ENCODE results near the gene SCOC.

SCOC gene

DNA sequence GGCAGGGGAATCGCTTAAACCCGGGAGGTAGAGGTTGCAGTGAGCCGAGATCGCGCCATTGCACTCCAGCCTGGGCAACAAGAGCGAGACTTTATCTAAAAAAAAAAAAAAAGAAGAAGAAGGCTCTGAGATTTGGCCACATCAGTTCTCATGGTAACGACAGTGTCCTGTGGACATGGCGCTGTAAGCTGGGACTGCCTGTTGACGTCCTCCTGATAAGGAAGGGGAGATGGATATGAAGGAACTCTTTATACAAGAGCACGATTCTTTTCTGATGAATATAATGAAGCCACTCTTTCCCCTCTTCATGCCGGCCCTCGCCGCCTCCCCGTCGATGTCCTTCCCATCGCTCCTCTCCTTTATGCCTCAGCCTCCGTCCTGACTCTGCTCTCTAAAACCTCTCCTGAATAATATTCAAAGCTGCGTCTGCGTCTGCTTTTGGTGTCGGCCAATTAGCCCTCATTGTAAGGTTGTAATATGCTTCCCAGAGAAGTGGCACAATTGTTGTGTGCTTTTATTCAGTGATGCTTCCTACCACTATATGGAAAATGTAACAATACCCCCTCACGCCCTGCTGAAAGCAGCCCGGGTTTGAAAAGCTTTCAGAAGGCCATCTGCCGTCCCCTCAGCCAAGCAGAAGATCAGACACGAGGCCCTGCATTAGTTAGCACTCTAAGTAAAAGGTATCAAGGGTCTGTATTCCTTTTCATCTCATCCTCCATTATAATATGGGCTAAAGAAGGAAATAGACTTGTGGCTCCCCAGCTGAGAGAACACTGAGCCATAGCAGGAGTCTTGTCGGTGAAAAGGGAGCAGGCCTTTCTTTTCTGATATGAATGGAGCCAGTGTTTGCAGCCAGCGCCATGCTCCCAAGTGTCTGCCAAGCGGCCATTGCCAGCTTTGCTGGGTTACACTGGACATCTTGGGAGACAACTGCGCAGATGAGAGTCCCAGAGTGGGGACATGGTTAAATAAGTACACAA is 22.1 kb upstream of the SCOC start:
- no peak for ATAC-seq

DNA sequence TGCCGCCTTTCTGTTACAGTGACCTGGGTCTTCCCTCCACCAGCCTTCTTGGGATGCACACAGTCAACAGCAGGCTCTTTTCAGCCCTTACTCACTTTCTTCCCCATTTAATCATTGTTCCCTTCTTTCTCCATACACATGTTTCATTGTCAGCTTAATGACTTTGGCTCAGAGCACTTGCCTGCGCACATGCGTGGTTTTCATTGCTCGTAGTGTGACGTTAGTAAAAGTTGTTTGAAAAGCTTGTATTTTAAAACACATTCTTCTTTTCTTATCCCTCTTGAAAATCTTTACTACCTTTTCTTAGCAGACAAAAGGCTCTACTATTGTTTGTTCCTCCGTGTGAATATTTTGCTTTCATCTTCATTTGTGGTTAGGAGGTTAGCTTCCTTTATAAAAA is 19.7 kb upstream of the SCOC start:
- H3K4me3 Mint-ChIP-seq = peak overlapping the region in 1 of 2 donors; percentile 1
- peaks cover 12% of the 10 kb centered on the region for H3K4me1 Mint-ChIP-seq
- no peaks in the 10 kb centered on the region for H3K27me3 Mint-ChIP-seq
- no peaks in the 10 kb centered on the region for H3K9me3 Mint-ChIP-seq
- DNase-seq (no peak), ATAC-seq (no peak)
- H3K27ac Mint-ChIP-seq = no peak overlapping the region

More for the DNA sequence above, 22.1 kb upstream of the SCOC start:
- Mint-ChIP-seq H3K27ac (no peak overlapping the region), H3K9me3 (no peaks in the 10 kb centered on the region), H3K4me1 (peaks cover 12% of the 10 kb centered on the region), H3K27me3 (no peaks in the 10 kb centered on the region), H3K4me3 (no peak overlapping the region)
- DNase-seq = no peak

DNA sequence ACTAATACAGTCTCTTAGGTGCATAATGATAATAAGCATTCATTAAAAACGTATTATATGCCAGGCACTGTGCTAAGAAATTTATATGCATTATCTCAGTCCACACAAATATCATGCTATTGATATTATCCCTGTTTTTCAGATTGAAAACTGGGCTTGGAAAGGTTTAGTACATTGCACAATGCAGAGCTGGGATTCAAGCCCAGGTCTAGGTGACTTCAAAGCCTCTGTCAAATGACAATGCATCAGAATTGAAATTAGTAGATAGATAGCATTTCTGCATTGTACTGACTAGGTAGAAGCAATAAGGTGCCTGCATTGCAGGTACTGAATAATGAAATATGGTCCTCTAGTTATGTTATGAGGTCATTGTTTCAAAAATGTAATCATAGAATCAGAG is 18.2 kb upstream of the SCOC start:
- H3K9me3 Mint-ChIP-seq = no peaks in the 10 kb centered on the region
- ATAC-seq (no peak), DNase-seq (no peak)
- peaks cover 12% of the 10 kb centered on the region for H3K4me1 Mint-ChIP-seq
- H3K4me3 Mint-ChIP-seq = no peak overlapping the region
- H3K27me3 Mint-ChIP-seq = no peaks in the 10 kb centered on the region
- H3K27ac Mint-ChIP-seq = no peak overlapping the region

DNA sequence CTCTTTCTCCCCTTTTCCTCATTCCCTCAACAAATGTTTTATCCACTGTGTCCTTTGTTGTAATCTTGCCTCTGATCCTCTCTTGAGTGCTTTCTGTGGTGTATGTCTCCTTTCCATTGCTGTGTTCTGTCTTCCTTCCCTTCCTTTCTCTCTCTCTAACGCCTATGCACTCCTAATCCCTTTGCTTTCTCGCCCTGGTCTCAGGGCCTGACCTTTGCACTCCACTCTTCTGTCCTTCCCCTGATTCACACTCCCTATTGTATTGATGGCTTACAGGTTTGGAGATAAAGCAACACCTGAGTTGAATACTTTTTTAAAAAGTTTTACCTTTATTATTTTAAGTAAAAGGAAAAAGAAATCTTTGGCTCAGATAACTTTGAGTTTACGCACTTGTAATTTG is 15.6 kb upstream of the SCOC start:
- H3K27me3 Mint-ChIP-seq = no peaks in the 10 kb centered on the region
- ATAC-seq (no peak), DNase-seq (no peak)
- H3K27ac Mint-ChIP-seq = no peak overlapping the region
- peaks cover 12% of the 10 kb centered on the region for H3K4me1 Mint-ChIP-seq
- no peaks in the 10 kb centered on the region for H3K9me3 Mint-ChIP-seq
- no peak overlapping the region for H3K4me3 Mint-ChIP-seq

DNA sequence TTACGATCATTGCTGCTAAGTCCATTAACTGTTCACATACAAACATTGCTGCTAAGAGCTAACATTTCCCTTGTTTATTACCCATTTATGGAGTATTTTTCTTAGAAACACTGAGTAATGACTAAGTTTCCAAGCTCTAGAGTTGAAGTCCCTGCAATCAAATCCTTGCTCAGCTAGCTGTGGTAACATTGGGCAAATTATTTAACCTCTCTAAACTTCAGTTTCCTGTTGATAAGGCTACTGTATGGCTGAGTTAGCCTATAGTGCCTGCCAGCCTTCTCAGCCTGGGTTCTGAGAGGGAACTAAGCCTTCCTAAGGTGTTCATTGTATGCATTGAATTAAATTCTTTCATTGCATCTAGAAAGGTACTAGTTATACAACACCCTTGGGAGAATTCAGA is 15.2 kb upstream of the SCOC start:
- no peaks in the 10 kb centered on the region for H3K27me3 Mint-ChIP-seq
- H3K4me1 Mint-ChIP-seq = peaks cover 12% of the 10 kb centered on the region
- DNase-seq (no peak), ATAC-seq (no peak)
- H3K9me3 Mint-ChIP-seq = no peaks in the 10 kb centered on the region
- no peak overlapping the region for H3K27ac Mint-ChIP-seq
- H3K4me3 Mint-ChIP-seq = no peak overlapping the region

DNA sequence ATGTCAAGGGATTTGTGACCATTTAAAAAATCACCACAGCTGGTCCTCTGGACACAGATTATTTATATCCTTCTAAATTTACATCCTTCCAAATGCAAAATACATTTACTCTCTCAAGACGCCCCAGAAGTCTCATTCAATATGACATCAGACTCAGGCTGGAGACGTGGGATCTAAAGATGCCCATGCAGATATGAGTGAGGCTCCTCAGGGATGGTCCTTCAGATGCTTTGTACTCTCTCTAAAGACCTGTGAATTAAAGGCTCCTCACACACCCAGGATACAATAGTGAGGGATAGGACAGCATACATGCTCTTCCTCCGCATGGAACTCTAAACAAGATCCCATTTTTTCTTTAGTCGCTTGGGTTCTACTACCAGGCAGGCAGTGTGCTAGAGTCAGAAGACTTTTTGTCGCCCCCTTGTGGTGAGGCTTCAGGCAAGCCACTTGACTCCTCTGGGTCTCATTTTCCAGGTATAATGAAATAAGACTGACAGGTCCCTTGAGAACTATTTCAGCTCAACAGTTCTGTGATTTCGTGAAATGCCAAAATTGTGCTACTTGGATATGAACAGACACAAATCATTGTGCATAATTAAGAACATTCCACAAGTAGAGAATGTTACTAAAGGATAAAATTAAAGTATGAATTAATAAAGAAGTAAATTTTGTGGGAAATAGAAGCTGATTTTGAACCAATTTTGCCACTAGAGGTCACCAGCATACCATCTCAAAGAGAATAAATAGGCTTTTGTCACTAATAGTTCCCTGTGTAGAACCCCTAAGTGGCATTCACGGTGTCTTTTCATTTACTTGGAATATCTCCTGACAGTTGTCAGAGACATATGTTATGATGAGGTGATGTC is 13.7 kb upstream of the SCOC start:
- Mint-ChIP-seq H3K4me3 (no peak overlapping the region), H3K27ac (no peak overlapping the region), H3K4me1 (no peaks in the 10 kb centered on the region), H3K9me3 (no peaks in the 10 kb centered on the region), H3K27me3 (no peaks in the 10 kb centered on the region)
- DNase-seq (peak; percentile 73 to 76), ATAC-seq (peak; percentile 94)

DNA sequence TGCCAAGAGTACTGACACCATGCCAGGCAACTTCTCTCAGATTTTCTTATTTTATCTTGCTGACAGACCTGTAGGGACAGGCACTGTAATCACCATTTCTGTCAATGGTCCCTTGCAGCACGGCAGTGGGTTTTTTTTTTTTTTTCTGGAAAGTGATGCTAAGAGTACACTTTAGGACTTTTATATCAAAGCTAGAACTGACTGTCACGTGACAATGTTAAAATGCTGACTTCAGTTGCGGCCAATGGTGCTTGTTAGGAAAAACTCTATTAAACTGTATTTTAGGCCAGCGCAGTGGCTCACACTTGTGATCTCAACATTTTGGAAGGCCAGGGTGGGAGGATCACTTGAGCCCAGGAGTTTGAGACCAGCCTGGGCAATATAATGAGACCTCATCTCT is 12.3 kb upstream of the SCOC start:
- Mint-ChIP-seq H3K27me3 (no peaks in the 10 kb centered on the region), H3K27ac (no peak overlapping the region), H3K4me1 (no peaks in the 10 kb centered on the region), H3K4me3 (no peak overlapping the region), H3K9me3 (no peaks in the 10 kb centered on the region)
- DNase-seq = no peak
- ATAC-seq = no peak

DNA sequence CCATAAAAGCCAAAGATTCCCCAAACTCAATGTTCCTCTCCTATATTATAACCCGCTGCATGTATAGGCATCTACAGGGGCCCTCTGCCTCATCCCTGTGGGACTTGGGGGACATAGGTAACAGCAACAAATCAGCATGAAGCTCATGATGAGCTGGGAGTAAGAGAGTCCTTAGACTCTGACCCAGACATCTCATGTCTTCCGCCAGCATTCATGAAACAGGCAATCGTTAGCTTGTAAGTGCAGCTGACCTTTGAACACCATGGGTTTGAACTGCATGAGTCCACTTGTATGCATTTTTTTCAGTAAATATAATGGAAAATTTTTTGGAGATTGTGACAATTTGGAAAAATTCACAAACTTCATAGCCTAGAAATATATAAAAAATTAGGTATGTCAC is 10.4 kb upstream of the SCOC start:
- H3K4me1 Mint-ChIP-seq = no peaks in the 10 kb centered on the region
- no peak overlapping the region for H3K4me3 Mint-ChIP-seq
- no peak for DNase-seq
- ATAC-seq = no peak
- H3K27ac Mint-ChIP-seq = no peak overlapping the region
- no peaks in the 10 kb centered on the region for H3K9me3 Mint-ChIP-seq
- H3K27me3 Mint-ChIP-seq = no peaks in the 10 kb centered on the region

DNA sequence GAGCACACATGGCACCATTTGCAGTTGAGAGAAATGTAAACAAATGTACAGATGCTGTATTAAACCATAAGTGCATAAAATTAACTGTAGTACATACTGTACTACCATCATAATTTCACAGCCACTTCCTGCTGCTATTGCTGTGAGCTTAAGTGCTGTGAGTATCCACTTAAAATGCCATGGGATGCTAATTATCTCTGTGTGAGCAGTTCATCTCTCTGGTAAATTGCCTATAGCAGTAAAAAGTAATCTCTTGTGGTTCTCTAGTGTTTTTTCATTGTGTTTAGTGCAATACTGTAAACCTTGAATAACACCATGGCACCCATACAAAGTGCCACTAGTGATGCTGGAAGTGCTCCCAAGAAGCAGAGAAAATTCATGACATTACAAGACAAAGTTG is 9.9 kb upstream of the SCOC start:
- no peak overlapping the region for H3K4me3 Mint-ChIP-seq
- H3K27ac Mint-ChIP-seq = no peak overlapping the region
- DNase-seq (no peak), ATAC-seq (no peak)
- H3K9me3 Mint-ChIP-seq = no peaks in the 10 kb centered on the region
- no peaks in the 10 kb centered on the region for H3K4me1 Mint-ChIP-seq
- H3K27me3 Mint-ChIP-seq = no peaks in the 10 kb centered on the region

DNA sequence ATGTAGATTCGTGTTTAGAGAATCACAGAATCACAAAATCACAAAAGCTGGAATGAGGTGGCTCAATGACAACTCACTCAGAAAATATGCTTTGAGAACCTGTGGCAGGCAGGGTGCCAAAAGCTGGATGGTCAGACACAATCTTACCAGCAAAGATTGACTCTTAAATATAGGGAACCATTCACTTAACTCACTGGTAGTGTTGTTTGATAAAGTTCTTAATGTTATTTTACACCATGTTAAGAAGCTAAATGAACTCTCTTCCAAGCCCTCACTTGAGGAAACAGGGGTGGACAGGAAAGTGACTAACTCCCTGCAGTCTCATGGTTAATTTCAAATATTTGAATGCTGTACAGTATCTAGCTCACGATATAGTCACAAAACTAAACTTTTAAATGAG is 5.7 kb upstream of the SCOC start:
- no peaks in the 10 kb centered on the region for H3K9me3 Mint-ChIP-seq
- no peaks in the 10 kb centered on the region for H3K27me3 Mint-ChIP-seq
- DNase-seq (no peak), ATAC-seq (no peak)
- H3K27ac Mint-ChIP-seq = no peak overlapping the region
- peaks cover 11% of the 10 kb centered on the region for H3K4me1 Mint-ChIP-seq
- no peak overlapping the region for H3K4me3 Mint-ChIP-seq

DNA sequence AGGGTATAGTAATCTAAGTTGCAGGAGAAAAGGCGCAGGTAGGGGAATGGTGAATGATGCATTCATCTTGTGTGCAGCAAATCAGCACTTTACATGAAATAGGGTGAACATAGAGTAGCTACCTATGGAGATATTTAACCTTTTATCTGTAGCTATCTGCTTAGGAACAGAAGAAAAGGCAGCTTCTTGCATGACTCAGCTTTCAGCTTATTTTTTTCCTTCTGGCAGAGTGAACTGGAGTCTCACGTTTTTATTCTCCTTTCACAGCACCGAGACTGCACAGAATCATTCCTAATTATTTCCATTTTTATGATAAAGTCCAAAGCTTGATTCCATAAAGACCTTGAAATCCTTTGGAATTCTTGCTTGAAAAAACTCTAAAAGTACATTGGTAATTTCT is 4.8 kb upstream of the SCOC start:
- no peak for DNase-seq
- no peak for ATAC-seq
- Mint-ChIP-seq H3K9me3 (no peaks in the 10 kb centered on the region), H3K27ac (no peak overlapping the region), H3K4me3 (no peak overlapping the region), H3K27me3 (no peaks in the 10 kb centered on the region), H3K4me1 (peaks cover 11% of the 10 kb centered on the region)

DNA sequence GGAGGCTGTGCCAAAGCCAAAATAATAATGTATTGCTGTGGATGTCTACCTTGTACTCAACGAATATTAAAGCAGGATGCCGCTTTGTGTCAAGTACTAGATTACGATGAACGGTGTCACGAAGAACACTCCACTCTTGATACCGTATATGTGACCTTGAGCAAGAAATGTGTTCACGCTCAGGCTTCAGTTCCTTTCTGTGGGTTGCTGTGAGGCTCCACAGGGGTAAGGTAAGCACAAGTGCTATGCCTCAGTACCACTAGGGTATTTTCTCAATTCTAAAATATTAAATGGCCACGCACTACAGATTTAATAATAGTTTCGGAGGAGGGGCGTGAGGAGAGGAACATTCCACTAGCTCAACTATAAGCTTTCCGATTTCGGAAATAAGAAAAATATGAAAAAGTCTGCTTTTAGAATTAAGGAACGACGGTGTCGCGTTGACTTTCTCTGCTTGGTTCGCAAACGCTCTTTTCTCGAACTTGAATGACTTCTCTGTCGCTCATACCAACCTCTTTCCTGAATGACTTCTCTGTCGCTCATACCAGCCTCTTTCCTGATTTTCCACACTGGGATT is 607 bp upstream of the SCOC start:
- Mint-ChIP-seq H3K4me1 (peaks cover 37% of the 10 kb centered on the region), H3K27me3 (no peaks in the 10 kb centered on the region), H3K4me3 (no peak overlapping the region), H3K9me3 (no peaks in the 10 kb centered on the region), H3K27ac (no peak overlapping the region)
- DNase-seq (peak; percentile 23 to 50), ATAC-seq (peak; percentile 78)

DNA sequence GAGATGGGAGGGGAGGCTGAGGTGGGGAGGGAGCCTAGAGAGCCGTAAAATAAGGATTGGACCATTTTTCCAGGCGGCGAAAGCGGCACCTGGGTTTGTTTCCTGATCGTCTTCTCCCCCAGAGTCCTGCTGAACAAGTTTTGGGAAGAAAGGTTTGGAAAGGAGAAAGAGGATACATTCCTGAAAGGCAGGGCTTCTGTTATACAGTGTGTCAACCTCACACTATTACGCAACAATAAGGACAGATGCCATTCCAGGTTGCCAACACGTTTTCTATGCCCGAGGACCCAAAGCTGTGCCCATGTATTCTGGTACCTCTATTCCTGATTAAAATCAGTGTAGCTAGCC is 658 bp downstream of the SCOC start:
- H3K27ac Mint-ChIP-seq = peak overlapping the region; percentile 88 to 97
- ATAC-seq (no peak), DNase-seq (no peak)
- H3K27me3 Mint-ChIP-seq = no peaks in the 10 kb centered on the region
- peaks cover 41% of the 10 kb centered on the region for H3K4me1 Mint-ChIP-seq
- H3K4me3 Mint-ChIP-seq = no peak overlapping the region
- no peaks in the 10 kb centered on the region for H3K9me3 Mint-ChIP-seq

DNA sequence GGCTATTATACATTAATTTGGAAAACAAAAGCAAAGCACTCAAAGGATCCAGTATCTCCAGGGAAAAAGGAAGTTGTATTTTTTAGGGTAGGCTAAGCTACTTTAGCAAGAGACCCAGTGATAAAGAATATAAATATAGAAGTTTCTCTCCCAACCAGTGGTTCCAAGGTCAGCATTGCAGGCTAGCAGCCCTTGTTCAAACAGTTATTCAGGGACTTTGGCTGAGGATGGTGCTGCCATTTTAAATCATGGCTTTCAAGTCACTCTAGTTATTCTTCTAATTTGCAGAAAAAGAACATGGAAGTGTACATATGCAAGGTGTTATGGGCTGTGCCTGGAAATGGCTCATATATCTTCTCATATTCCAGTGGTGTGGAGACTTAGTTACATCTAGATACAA is 9.3 kb downstream of the SCOC start:
- Mint-ChIP-seq H3K4me1 (peaks cover 6% of the 10 kb centered on the region), H3K27me3 (no peaks in the 10 kb centered on the region), H3K27ac (no peak overlapping the region), H3K4me3 (no peak overlapping the region), H3K9me3 (no peaks in the 10 kb centered on the region)
- DNase-seq = no peak
- no peak for ATAC-seq

DNA sequence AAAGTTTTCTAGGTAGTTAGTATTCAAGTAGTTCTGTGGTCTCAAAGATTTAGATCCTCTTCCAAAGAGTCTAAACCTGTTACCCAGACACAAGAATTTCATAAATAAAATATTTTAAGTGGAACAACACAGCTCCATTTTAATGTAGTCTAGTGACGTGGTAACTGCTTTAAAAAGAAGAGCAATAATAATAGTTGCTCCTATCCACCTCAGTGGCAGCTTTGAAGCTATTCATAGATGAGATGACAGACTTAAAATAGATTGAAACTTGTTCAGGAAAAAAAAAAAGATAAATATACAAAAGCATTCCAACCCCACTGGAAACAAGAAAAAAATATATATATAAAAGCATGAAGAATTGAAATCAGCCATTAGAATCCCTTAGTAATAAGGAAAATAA is 14.6 kb downstream of the SCOC start:
- DNase-seq = no peak
- H3K27ac Mint-ChIP-seq = no peak overlapping the region
- no peaks in the 10 kb centered on the region for H3K9me3 Mint-ChIP-seq
- no peaks in the 10 kb centered on the region for H3K27me3 Mint-ChIP-seq
- ATAC-seq = no peak
- H3K4me1 Mint-ChIP-seq = no peaks in the 10 kb centered on the region
- no peak overlapping the region for H3K4me3 Mint-ChIP-seq

DNA sequence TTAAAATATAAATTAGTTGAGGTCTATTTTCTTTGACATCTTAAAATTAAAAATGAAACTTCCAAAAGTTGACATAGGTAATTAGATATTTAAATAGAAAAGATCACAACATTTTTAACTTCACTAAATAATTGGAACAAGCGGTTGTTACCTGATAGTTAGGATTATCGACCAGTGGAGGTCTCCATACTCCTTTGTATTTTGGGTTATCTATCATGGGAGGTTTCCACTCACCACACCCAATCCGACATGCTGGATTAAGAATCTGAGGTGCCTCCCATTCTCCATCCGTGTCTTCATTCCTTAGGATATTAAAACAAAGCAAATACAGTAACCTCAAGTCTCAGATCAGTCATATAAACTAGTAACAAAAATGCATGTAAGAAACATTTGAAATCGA is 22.2 kb downstream of the SCOC start:
- no peaks in the 10 kb centered on the region for H3K4me1 Mint-ChIP-seq
- H3K27ac Mint-ChIP-seq = no peak overlapping the region
- H3K27me3 Mint-ChIP-seq = no peaks in the 10 kb centered on the region
- no peaks in the 10 kb centered on the region for H3K9me3 Mint-ChIP-seq
- ATAC-seq (no peak), DNase-seq (no peak)
- no peak overlapping the region for H3K4me3 Mint-ChIP-seq
